ENCODE results near the gene GRK5.

DNA sequence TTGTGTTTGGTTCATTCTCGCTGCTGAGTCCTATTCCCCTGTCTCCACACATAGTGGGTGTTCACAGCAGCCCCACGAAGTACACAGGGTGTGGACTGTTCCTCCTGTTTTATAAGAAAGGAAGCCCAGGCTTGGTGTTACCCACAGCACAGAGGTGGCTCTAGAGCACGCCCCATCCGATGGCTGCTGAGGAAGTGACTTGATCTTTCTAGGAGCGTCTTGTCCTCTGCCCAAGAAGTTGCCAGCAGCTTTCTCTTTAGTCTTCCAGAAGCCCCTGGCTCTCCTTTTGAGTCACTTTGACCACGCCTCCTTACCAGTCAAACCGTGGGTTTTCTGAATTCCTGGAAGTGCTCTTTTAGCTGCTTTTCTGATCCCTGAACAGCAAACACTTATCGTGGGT lies 94.0 kb downstream of the GRK5 start:
- no peak for TF ChIP-seq POLR2A (IDR thresholded peaks at IDR 0.05)
- TF ChIP-seq, protein P1, sequence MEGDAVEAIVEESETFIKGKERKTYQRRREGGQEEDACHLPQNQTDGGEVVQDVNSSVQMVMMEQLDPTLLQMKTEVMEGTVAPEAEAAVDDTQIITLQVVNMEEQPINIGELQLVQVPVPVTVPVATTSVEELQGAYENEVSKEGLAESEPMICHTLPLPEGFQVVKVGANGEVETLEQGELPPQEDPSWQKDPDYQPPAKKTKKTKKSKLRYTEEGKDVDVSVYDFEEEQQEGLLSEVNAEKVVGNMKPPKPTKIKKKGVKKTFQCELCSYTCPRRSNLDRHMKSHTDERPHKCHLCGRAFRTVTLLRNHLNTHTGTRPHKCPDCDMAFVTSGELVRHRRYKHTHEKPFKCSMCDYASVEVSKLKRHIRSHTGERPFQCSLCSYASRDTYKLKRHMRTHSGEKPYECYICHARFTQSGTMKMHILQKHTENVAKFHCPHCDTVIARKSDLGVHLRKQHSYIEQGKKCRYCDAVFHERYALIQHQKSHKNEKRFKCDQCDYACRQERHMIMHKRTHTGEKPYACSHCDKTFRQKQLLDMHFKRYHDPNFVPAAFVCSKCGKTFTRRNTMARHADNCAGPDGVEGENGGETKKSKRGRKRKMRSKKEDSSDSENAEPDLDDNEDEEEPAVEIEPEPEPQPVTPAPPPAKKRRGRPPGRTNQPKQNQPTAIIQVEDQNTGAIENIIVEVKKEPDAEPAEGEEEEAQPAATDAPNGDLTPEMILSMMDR (IDR thresholded peaks at IDR 0.05) = no peak

Data from lower leg skin (tissue), 3 donors.